Measurements from ENCODE around the gene INSC.

DNA sequence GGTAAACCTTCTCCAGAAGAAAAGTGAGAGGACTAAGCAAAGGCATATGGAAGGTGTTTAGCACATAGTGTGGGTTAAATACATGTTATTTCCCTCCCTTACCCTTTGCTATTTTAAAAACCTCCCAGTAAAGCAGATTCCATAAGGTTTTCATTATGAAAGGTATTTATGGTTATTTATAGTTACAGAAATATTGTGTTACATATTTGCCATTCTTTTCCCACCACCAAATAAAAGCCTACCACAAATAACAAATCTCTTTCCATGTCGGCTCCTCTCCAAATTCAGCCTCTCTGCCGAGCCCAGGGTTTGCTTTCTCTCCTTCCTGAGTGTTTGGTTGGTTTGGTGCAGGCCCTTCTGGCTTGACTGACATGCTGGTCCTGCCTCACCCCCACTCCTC, 64.4 kb downstream of the INSC start:
- TF ChIP-seq SCRT2 (tag by site-specific recombination; IDR thresholded peaks at IDR 0.05) (no peak), ZNF324 (tag by site-specific recombination; IDR thresholded peaks at IDR 0.05) (no peak), ZBTB8A (tag by site-specific recombination; IDR thresholded peaks at IDR 0.05) (no peak)
- TF ChIP-seq, protein P1, sequence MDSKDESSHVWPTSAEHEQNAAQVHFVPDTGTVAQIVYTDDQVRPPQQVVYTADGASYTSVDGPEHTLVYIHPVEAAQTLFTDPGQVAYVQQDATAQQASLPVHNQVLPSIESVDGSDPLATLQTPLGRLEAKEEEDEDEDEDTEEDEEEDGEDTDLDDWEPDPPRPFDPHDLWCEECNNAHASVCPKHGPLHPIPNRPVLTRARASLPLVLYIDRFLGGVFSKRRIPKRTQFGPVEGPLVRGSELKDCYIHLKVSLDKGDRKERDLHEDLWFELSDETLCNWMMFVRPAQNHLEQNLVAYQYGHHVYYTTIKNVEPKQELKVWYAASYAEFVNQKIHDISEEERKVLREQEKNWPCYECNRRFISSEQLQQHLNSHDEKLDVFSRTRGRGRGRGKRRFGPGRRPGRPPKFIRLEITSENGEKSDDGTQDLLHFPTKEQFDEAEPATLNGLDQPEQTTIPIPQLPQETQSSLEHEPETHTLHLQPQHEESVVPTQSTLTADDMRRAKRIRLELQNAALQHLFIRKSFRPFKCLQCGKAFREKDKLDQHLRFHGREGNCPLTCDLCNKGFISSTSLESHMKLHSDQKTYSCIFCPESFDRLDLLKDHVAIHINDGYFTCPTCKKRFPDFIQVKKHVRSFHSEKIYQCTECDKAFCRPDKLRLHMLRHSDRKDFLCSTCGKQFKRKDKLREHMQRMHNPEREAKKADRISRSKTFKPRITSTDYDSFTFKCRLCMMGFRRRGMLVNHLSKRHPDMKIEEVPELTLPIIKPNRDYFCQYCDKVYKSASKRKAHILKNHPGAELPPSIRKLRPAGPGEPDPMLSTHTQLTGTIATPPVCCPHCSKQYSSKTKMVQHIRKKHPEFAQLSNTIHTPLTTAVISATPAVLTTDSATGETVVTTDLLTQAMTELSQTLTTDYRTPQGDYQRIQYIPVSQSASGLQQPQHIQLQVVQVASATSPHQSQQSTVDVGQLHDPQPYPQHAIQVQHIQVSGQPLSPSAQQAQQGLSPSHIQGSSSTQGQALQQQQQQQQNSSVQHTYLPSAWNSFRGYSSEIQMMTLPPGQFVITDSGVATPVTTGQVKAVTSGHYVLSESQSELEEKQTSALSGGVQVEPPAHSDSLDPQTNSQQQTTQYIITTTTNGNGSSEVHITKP (tag by site-specific recombination; IDR thresholded peaks at IDR 0.05): no peak

Measured in HEK293 (cell line).